NCI-H1048 (cell line): ENCODE measurements around the gene SCAP.
"Not testable (repeated sequence)": the region's sequence is repeated elsewhere in the genome, so short reads cannot be mapped to it uniquely, and the experiment has no call there.

Experiments used
- DNase-seq: peaks from one replicate; lab custom pipeline; 2025; lab: John Stamatoyannopoulos, UW

Gene SCAP

GRCh38 chr3:47394881-47395280 lies 80.9 kb downstream of the SCAP start:
- no peak for DNase-seq

GRCh38 chr3:47394140-47394870 lies 81.4 kb downstream of the SCAP start:
- DNase-seq: no peak

- DNase-seq: no peak
Observed at GRCh38 chr3:47392933-47393332, 82.8 kb downstream of the SCAP start.

GRCh38 chr3:47385796-47386195 lies 89.9 kb downstream of the SCAP start:
- no peak for DNase-seq

- DNase-seq: no peak
Observed at GRCh38 chr3:47385007-47385406, 90.7 kb downstream of the SCAP start.

GRCh38 chr3:47384425-47384824 lies 91.3 kb downstream of the SCAP start:
- no peak for DNase-seq

- peak; percentile 73 for DNase-seq
Observed at GRCh38 chr3:47381317-47382157, 94.2 kb downstream of the SCAP start.

GRCh38 chr3:47380601-47381316 lies 95.0 kb downstream of the SCAP start, which contains the start of gene PTPN23:
Gene PTPN23, plus strand, starts transcription at chr3:47381021. Its CDS starts 76 bp downstream, at chr3:47381097.
- DNase-seq: peak; percentile 97

- DNase-seq: no peak
Observed at GRCh38 chr3:47380026-47380600, 95.6 kb downstream of the SCAP start.

- no peak for DNase-seq
Observed at GRCh38 chr3:47379411-47379899, 96.3 kb downstream of the SCAP start.

- no peak for DNase-seq
Observed at GRCh38 chr3:47378869-47379268, 96.9 kb downstream of the SCAP start.

- no peak for DNase-seq
Observed at GRCh38 chr3:47377186-47377585, 98.6 kb downstream of the SCAP start.

GRCh38 chr3:47376393-47376792 lies 99.3 kb downstream of the SCAP start:
- no peak for DNase-seq

GRCh38 chr3:47374587-47374986 lies 101.2 kb downstream of the SCAP start:
- no peak for DNase-seq

GRCh38 chr3:47370887-47371697 lies 104.6 kb downstream of the SCAP start:
- no peak for DNase-seq

GRCh38 chr3:47370020-47370419 lies 105.7 kb downstream of the SCAP start:
- not testable (repeated sequence) for DNase-seq

- DNase-seq: no peak
Observed at GRCh38 chr3:47367631-47368030, 108.1 kb downstream of the SCAP start.

- DNase-seq: no peak
Observed at GRCh38 chr3:47366833-47367232, 108.9 kb downstream of the SCAP start.

- no peak for DNase-seq
Observed at GRCh38 chr3:47365213-47366153, 110.3 kb downstream of the SCAP start.
